ENCODE results near the gene PRKCA.

- TF ChIP-seq POLR2AphosphoS5 (IDR thresholded peaks at IDR 0.05; ENCODE audit: low read depth, low read length) (no peak), TAF1 (IDR thresholded peaks at IDR 0.05; ENCODE audit: borderline replicate concordance, low read depth, low read length) (no peak)
These were observed 98.3 kb downstream of the PRKCA start for GRCh38 chr17:66400698-66401097.
